Measurements from ENCODE around the gene ATP1A4.

DNA sequence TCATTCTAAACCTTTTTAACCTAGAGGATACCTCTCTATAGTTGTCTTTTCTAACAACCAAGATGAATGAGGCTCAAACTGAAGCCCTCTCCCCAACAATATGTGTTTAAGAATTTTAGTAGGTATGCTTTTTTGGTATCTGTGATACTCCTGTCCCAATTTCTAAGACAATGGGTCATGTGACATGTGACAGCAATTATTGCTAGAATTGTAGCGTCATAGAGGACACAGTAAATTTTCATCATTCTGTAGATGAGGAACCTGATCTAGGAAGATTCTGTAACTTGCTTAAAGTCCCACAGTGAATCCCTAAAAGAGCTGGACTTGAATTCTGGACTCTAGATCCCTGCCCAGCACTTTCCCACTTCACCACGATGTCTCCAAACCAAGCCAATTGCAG is 27.3 kb downstream of the ATP1A4 start:
- TF ChIP-seq CTCF (conservative IDR thresholded peaks at IDR 0.05 in 1 of 2, IDR thresholded peaks at IDR 0.05 in 1 of 2; ENCODE audit: low read depth in 1 of 2, low read length in 2 of 2), result no peak
- no peak for TF ChIP-seq EZH2 (IDR thresholded peaks at IDR 0.05; ENCODE audit: low read length, missing control alignments)

Measured in fibroblast of lung (primary cell).